ENCODE data around the gene TPSG1.
"Not testable (repeated sequence)": the region's sequence is repeated elsewhere in the genome, so short reads cannot be mapped to it uniquely, and the experiment has no call there.

The TPSG1 gene

DNA sequence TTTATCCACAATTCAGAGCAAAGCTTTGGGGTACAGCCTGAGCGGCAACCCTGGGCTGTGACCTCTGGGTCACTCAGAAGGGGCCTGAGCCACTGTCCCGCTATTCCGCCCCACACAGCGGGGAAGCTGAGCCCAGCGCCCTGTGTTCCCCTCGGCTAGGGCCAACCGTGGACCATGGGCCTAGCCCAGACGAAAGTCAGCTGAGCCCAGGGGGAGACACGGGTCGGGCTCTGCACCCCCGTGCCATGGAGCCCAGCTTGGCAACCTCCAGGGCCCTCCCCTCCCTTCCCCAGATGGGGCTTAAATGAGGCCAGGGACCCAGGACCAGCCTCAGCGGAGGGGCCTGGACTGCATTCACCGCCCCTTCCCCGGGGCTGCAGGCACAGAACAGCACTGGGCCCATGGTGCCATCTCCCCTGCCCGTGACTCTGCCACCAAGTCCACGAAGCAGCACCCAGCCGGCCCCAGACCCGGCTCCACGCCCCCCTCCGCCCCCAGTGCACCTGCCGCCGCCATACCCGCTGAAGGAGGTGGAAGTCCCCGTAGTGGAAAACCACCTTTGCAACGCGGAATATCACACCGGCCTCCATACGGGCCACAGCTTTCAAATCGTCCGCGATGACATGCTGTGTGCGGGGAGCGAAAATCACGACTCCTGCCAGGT, 32.6 kb upstream of the TPSG1 start:
- intact Hi-C loops (cut with DNase I) = no loop called here
- DNase-seq = peak in 2 of 10 donors; percentile 64 to 74

GRCh38 chr16:1256874-1257322, 31.8 kb upstream of the TPSG1 start:
- peak in 3 of 10 donors; percentile 53 to 82 (median 77) for DNase-seq
- intact Hi-C loops (cut with DNase I) = no loop called here

- peak in 2 of 10 donors; percentile 62 to 75 for DNase-seq
Measured at GRCh38 chr16:1256296-1256873, 31.3 kb upstream of the TPSG1 start.

DNA sequence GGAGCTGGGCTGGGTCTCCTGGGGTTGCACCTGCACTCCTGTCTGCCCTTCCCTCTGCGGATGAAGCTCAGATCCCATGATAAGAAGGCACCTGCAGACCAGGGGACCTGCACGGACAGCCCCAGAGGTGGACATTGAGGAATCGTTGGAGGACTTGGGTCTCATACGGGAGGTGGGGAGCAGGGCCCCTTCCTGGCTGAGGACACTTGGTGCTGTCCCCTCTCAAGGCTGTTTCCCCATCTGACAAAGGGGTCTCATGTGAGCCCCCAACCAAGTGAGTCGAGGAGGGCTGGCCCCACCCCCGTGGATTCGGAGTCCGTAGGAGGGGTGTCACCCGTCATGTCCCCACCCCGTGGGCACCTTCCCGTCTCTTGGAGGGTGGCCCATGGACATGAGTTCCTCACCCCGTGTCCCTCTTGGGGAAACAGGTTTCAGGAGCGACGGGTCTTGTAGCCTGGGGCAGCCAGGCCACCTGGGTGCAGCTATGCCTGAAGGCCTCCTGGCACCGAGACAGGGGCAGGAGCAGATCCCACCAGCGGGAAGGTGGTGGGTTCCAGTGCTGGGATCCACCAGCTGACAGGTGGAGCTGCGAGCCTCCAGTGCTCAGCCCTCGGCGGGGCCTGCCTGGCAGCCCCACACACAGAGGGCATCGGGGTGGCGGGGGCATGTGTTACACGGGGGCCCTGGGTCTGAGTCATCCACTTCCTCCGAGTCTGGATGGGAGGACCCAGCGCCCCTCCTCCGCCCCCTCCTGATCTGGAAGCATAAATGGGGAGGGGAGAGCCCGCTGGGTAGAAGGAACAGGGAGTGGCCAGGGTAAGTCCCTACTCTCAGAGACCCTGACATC, 30.4 kb upstream of the TPSG1 start, which contains the start of gene TPSD1:
TSS of gene TPSD1 (plus strand) at position 794 of the 847 bp plus-strand sequence. CDS start 212 bp downstream, outside the sequence.
- peak in 2 of 10 donors; percentile 59 to 63 for DNase-seq
- intact Hi-C loops (cut with DNase I) = not testable (repeated sequence)

More at GRCh38 chr16:1256296-1256873, 31.3 kb upstream of the TPSG1 start:
- intact Hi-C loops (cut with DNase I) = not testable (repeated sequence)

- peak in 2 of 10 donors; percentile 55 to 60 for DNase-seq
- intact Hi-C loops (cut with DNase I) = not testable (repeated sequence)
Measured at GRCh38 chr16:1254821-1255220, 29.8 kb upstream of the TPSG1 start.

DNA sequence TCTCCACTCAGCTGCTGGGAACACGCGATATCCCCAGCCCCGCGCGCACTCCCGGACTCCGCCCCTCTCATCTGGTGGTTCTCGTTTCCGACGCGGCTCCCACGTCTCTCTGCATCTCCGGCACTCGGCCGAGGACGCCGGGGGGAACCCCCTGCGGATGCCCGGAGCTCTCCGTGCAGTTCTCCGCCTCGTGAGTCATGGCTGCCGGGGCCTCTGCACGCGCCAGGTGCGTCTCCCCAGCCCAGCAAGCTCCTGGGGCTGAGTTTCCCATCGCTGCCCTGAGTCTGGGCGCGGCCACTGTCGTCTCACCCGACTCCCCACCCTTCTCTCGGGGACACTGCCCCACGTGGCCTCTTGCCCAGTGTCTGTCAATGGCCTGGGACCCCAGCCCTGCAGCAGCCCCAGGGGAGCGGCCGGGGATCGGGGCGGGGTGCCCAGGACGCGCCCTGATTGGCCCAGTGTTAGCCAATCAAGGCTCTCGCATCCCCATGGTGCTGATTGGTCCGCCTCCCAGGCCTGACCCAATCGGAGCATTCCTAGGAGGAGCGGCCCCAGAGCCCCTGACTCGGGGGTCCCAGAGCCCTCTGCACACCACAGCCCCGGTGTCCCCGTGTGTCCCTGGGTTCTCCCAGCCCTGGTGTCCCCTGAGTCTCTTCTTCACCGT, 28.8 kb upstream of the TPSG1 start:
- DNase-seq; intact Hi-C loops (cut with DNase I): not testable (repeated sequence)

- intact Hi-C loops (cut with DNase I) = not testable (repeated sequence)
- DNase-seq = peak in 2 of 10 donors; percentile 18 to 67
Measured at GRCh38 chr16:1249031-1249755, 24.1 kb upstream of the TPSG1 start.

- DNase-seq = peak in 2 of 10 donors; percentile 5 to 21
- intact Hi-C loops (cut with DNase I) = not testable (repeated sequence)
Measured at GRCh38 chr16:1247903-1248537, 23.0 kb upstream of the TPSG1 start.

DNA sequence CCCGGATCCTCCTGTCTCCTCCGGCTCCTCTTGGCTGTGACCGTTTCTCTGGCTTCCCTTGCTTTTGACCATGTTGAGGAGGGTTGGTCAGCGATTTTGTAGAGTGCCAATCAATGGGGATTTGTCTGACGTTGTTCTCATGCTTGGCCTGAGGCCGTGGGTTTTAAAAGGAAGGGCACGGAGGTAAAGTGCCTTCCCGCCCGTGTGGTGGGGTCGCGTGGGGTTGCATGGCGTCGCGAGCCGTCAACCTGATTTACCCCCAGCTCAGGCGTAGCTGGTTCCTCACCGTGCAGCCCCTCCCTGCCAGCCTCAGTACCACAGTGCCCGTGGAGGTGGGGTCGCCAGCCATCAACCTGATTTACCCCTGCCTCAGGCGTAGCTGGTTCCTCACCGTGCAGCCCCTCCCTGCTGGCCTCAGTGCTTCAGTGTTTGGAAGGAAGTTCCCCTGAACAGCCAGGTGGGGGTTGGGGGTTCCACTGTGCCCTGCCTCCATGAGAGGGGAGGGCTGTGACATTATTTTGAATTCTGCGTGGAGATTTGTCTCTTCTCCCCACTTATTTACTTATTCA, 20.5 kb upstream of the TPSG1 start:
- intact Hi-C loops (cut with DNase I) = no loop called here
- DNase-seq = peak in 3 of 10 donors; percentile 58 to 72 (median 61)

GRCh38 chr16:1244881-1245280, 19.8 kb upstream of the TPSG1 start:
- peak in 3 of 10 donors; percentile 62 to 82 (median 70) for DNase-seq

GRCh38 chr16:1243907-1244850, 19.1 kb upstream of the TPSG1 start:
- intact Hi-C loops (cut with DNase I) = not testable (repeated sequence)
- DNase-seq = peak in 3 of 10 donors; percentile 54 to 68 (median 56)

More at GRCh38 chr16:1244881-1245280, 19.8 kb upstream of the TPSG1 start:
- intact Hi-C loops (cut with DNase I) = no loop called here

DNA sequence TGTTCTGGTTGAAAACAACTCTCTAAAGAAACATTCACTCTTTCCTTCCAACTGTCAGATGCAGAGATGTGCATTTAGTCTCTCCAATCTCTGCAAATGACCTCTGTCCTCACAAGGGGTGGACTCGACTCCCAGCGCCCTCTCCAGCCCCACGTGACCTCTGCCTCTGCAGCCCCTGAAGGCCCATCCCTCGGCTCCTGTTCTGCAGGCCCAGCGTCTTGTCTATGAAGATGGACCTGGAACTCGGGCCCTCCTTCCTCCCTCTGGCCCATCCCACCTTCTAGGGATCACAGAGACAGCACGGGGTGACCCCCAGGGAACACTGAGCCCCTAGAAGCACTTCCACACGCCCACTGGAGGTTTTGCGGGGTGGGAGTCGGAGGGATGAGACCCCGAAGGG, 18.3 kb upstream of the TPSG1 start:
- intact Hi-C loops (cut with DNase I) = not testable (repeated sequence)
- DNase-seq = peak in 2 of 10 donors; percentile 54 to 57

GRCh38 chr16:1241081-1241480, 16.0 kb upstream of the TPSG1 start:
- peak in 3 of 10 donors; percentile 25 to 56 (median 29) for DNase-seq
- intact Hi-C loops (cut with DNase I) = not testable (repeated sequence)

DNA sequence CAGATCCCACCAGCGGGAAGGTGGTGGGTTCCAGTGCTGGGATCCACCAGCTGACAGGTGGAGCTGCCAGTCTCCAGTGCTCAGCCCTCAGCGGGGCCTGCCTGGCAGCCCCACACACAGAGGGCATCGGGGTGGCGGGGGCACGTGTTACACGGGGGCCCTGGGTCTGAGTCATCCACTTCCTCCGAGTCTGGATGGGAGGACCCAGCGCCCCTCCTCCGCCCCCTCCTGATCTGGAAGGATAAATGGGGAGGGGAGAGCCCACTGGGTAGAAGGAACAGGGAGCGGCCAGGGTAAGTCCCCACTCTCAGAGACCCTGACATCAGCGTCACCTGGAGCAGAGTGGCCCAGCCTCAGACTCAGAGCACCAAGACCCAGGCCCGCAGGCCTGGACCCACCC, 15.4 kb upstream of the TPSG1 start, which contains the start of gene TPSAB1:
TSS of gene TPSAB1 (plus strand) at position 270 of the 400 bp plus-strand sequence. CDS start 234 bp downstream, outside the sequence.
- peak in 1 of 10 donors; percentile 49 for DNase-seq

GRCh38 chr16:1239575-1239974, 14.5 kb upstream of the TPSG1 start:
- intact Hi-C loops (cut with DNase I) = not testable (repeated sequence)
- DNase-seq = peak in 2 of 10 donors; percentile 42 to 67

More for the DNA sequence above, 15.4 kb upstream of the TPSG1 start, which contains the start of gene TPSAB1:
- intact Hi-C loops (cut with DNase I) = not testable (repeated sequence)

GRCh38 chr16:1238909-1239308, 13.8 kb upstream of the TPSG1 start:
- peak in 2 of 10 donors; percentile 55 to 82 for DNase-seq
- intact Hi-C loops (cut with DNase I) = not testable (repeated sequence)

- DNase-seq = peak in 2 of 10 donors; percentile 3 to 20
- intact Hi-C loops (cut with DNase I) = no loop called here
Measured at GRCh38 chr16:1237990-1238389, 12.9 kb upstream of the TPSG1 start.

Data from posterior cingulate gyrus (tissue), 11 donors.